Measurements from ENCODE around the gene ZFHX3.

GRCh38 chr16:72887537-72887936, 160.4 kb downstream of the ZFHX3 start:
- no peak for TF ChIP-seq CTCF (IDR thresholded peaks at IDR 0.05; ENCODE audit: control extremely low read depth in 1 of 3, insufficient read depth in 1 of 3, low read depth in 1 of 3, low read length in 3 of 3)
- TF ChIP-seq ZNF274 (IDR thresholded peaks at IDR 0.05; ENCODE audit: borderline replicate concordance, extremely low read depth, low read length): no peak
- no peak for TF ChIP-seq CEBPB (IDR thresholded peaks at IDR 0.05; ENCODE audit: low read depth, low read length)
- TF ChIP-seq EP300 (IDR thresholded peaks at IDR 0.05; ENCODE audit: borderline replicate concordance in 1 of 2, low read depth in 2 of 2, low read length in 2 of 2): no peak
- TF ChIP-seq SIN3A (conservative IDR thresholded peaks at IDR 0.05 in 1 of 2, IDR thresholded peaks at IDR 0.05 in 1 of 2; ENCODE audit: low read depth in 1 of 2, low read length in 2 of 2): no peak
- TF ChIP-seq POLR2A (IDR thresholded peaks at IDR 0.05; ENCODE audit: control extremely low read depth in 1 of 2, low read depth in 2 of 2, low read length in 2 of 2): no peak
- TF ChIP-seq EZH2 (IDR thresholded peaks at IDR 0.05; ENCODE audit: low read depth, low read length, severe bottlenecking): no peak
- TF ChIP-seq, protein P1, sequence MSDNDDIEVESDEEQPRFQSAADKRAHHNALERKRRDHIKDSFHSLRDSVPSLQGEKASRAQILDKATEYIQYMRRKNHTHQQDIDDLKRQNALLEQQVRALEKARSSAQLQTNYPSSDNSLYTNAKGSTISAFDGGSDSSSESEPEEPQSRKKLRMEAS (IDR thresholded peaks at IDR 0.05): no peak
- TF ChIP-seq RFX5 (IDR thresholded peaks at IDR 0.05; ENCODE audit: borderline replicate concordance, low read depth, low read length): no peak
- TF ChIP-seq POLR2AphosphoS5 (IDR thresholded peaks at IDR 0.05; ENCODE audit: low read depth, low read length): no peak
- TF ChIP-seq HDAC6 (IDR thresholded peaks at IDR 0.05; ENCODE audit: low read depth, low read length): no peak
- TF ChIP-seq KDM1A (IDR thresholded peaks at IDR 0.05; ENCODE audit: borderline replicate concordance, low read length): no peak
- TF ChIP-seq, protein P2, sequence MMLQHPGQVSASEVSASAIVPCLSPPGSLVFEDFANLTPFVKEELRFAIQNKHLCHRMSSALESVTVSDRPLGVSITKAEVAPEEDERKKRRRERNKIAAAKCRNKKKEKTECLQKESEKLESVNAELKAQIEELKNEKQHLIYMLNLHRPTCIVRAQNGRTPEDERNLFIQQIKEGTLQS (IDR thresholded peaks at IDR 0.05; ENCODE audit: insufficient read depth, low read depth, low read length): no peak
